Mesothelial cell of epicardium (in vitro differentiated cells): ENCODE measurements around the gene LRRC38. TPM values are rescaled to one million over a fixed set of nuclear protein-coding genes. Genes with fewer than 3 reads are reported as not detected.

ENCODE experiments used
- DNase-seq, 2 experiments: peaks; one replicate each; pipeline ENCODE4 v3.0.0; 2021; ENCODE audit warnings: low spot score in 2 of 2; ENCODE audit not compliant: unreplicated experiment in 2 of 2
- H3K27ac Mint-ChIP-seq: 2 replicates; pipeline ENCODE4 v1.8.0; 2021; ENCODE audit warnings: mixed read lengths
- H3K27me3 Mint-ChIP-seq: 2 replicates; pipeline ENCODE4 v1.8.0; 2021; ENCODE audit warnings: low read depth, mixed read lengths
- H3K36me3 Mint-ChIP-seq: 2 replicates; pipeline ENCODE4 v1.8.0; 2021; ENCODE audit warnings: mixed read lengths
- H3K4me1 Mint-ChIP-seq: 2 replicates; pipeline ENCODE4 v1.8.0; 2021; ENCODE audit warnings: mixed read lengths
- H3K4me3 Mint-ChIP-seq: 2 replicates; pipeline ENCODE4 v1.8.0; 2021; ENCODE audit warnings: mild to moderate bottlenecking, moderate library complexity, mixed read lengths
- H3K9me3 Mint-ChIP-seq: 2 replicates; pipeline ENCODE4 v1.8.0; 2021; ENCODE audit warnings: mixed read lengths
- CTCF ChIP-seq: fragments of 200-600 bp; sonication (generic); IDR thresholded peaks from one replicate; pipeline ENCODE4 v1.5.0; 2021; ENCODE audit warnings: antibody characterized with exemption; ENCODE audit not compliant: unreplicated experiment
- total RNA-seq: library from RNA; stranded (reverse); gene quantifications from 3 replicates; pipeline ENCODE4 v1.2.1, GENCODE V29; 2021

The LRRC38 gene
- total RNA-seq, 1 donor from 2014 or later = not detected

- no peak for DNase-seq
- Mint-ChIP-seq H3K4me1 (peaks cover 4% of the 10 kb centered on the region), H3K27me3 (peaks cover 90% of the 10 kb centered on the region), H3K4me3 (no peak overlapping the region), H3K9me3 (no peaks in the 10 kb centered on the region), H3K36me3 (no peaks in the 10 kb centered on the region), H3K27ac (no peak overlapping the region)
- no peak for TF ChIP-seq CTCF
Observed at GRCh38 chr1:13510499-13510898, 3.3 kb downstream of the LRRC38 start.

- TF ChIP-seq CTCF = no peak
- no peak for DNase-seq
- Mint-ChIP-seq H3K4me1 (no peaks in the 10 kb centered on the region), H3K4me3 (no peak overlapping the region), H3K9me3 (no peaks in the 10 kb centered on the region), H3K27ac (no peak overlapping the region), H3K27me3 (peaks cover 86% of the 10 kb centered on the region), H3K36me3 (no peaks in the 10 kb centered on the region)
Observed at GRCh38 chr1:13507075-13507474, 6.7 kb downstream of the LRRC38 start.

- no peak for DNase-seq
- Mint-ChIP-seq H3K4me1 (no peaks in the 10 kb centered on the region), H3K36me3 (no peaks in the 10 kb centered on the region), H3K27ac (no peak overlapping the region), H3K27me3 (peaks cover 74% of the 10 kb centered on the region), H3K4me3 (no peak overlapping the region), H3K9me3 (no peaks in the 10 kb centered on the region)
- TF ChIP-seq CTCF = no peak
Observed at GRCh38 chr1:13505020-13505419, 8.8 kb downstream of the LRRC38 start.

GRCh38 chr1:13500806-13501205, 13.0 kb downstream of the LRRC38 start:
- H3K36me3 Mint-ChIP-seq = no peaks in the 10 kb centered on the region

GRCh38 chr1:13499422-13499821, 14.4 kb downstream of the LRRC38 start:
- no peaks in the 10 kb centered on the region for H3K4me1 Mint-ChIP-seq
- no peak for TF ChIP-seq CTCF
- no peaks in the 10 kb centered on the region for H3K9me3 Mint-ChIP-seq
- H3K4me3 Mint-ChIP-seq = no peak overlapping the region
- H3K27me3 Mint-ChIP-seq = peaks cover 61% of the 10 kb centered on the region
- H3K27ac Mint-ChIP-seq = no peak overlapping the region
- H3K36me3 Mint-ChIP-seq = no peaks in the 10 kb centered on the region
- DNase-seq = no peak

More at GRCh38 chr1:13500806-13501205, 13.0 kb downstream of the LRRC38 start:
- peaks cover 65% of the 10 kb centered on the region for H3K27me3 Mint-ChIP-seq
- no peak for DNase-seq
- no peaks in the 10 kb centered on the region for H3K4me1 Mint-ChIP-seq
- TF ChIP-seq CTCF = no peak
- no peak overlapping the region for H3K4me3 Mint-ChIP-seq
- H3K9me3 Mint-ChIP-seq = no peaks in the 10 kb centered on the region
- H3K27ac Mint-ChIP-seq = no peak overlapping the region

GRCh38 chr1:13498553-13498952, 15.2 kb downstream of the LRRC38 start:
- no peak for DNase-seq
- Mint-ChIP-seq H3K36me3 (no peaks in the 10 kb centered on the region), H3K4me1 (no peaks in the 10 kb centered on the region), H3K27ac (no peak overlapping the region), H3K27me3 (peaks cover 55% of the 10 kb centered on the region), H3K9me3 (no peaks in the 10 kb centered on the region), H3K4me3 (no peak overlapping the region)
- TF ChIP-seq CTCF = no peak
